Right lobe of liver (tissue), 6 donors: ENCODE measurements around the gene ADNP. TPM values are rescaled to one million over a fixed set of nuclear protein-coding genes. Genes with fewer than 3 reads are reported as not detected.

Source experiments
- ATAC-seq, 4 donors: fragments of 200-7000 bp; cut with Tn5 transposase; one replicate each; pipeline ENCODE4 v1.9.1; 2020; ENCODE audit warnings: mild to moderate bottlenecking in 4 of 4, moderate library complexity in 4 of 4
- DNase-seq, 3 donors: peaks; one replicate each; pipeline ENCODE4 v3.0.0-alpha.2; 2020
- H3K27ac ChIP-seq, 3 donors: fragments of 200-600 bp; one replicate each; pipeline ENCODE4 v1.8.0; 2022
- H3K27me3 ChIP-seq, 2 donors: fragments of 200-600 bp; one replicate each; pipeline ENCODE4 v1.8.0; 2022
- H3K36me3 ChIP-seq, 4 donors: fragments of 200-600 bp; sonication (generic) in 1 of 4; one replicate each; pipeline versions ENCODE4 v1.5.1 to v1.8.0; 2017 to 2022; ENCODE audit warnings: control low read depth in 1 of 4
- H3K4me1 ChIP-seq, 4 donors: fragments of 200-600 bp; sonication (generic) in 1 of 4; one replicate each; pipeline versions ENCODE4 v1.5.1 to v1.8.0; 2017 to 2022; ENCODE audit warnings: control low read depth in 1 of 4
- H3K4me3 ChIP-seq, 3 donors: fragments of 200-600 bp; one replicate each; pipeline ENCODE4 v1.8.0; 2022
- H3K9me3 ChIP-seq, 4 donors: fragments of 200-600 bp; sonication (generic) in 1 of 4; one replicate each; pipeline versions ENCODE4 v1.5.1 to v1.8.0; 2017 to 2022; ENCODE audit warnings: control low read depth in 1 of 4
- POLR2A ChIP-seq: fragments of 450-650 bp; IDR thresholded peaks from one replicate; pipeline ENCODE4 v1.6.1; 2017; ENCODE audit warnings: antibody characterized with exemption, mild to moderate bottlenecking
- WGBS: methylation state at CpG from one replicate; pipeline ENCODE4 v1.1.6; 2018; ENCODE audit warnings: low coverage, low lambda C conversion rate; ENCODE audit not compliant: insufficient coverage; ENCODE audit errors: missing lambda C conversion rate; 5-methylcytosine and 5-hydroxymethylcytosine counted together
- intact Hi-C, 2 donors: fragments of 100-400 bp; cut with DNase I; formaldehyde crosslinking; loops; one replicate each; pipeline versions ENCODE4 v1.11.2 to v1.14.1; 2022
- total RNA-seq, 6 experiments: library from RNA; depleted of rRNA in 2 of 6; stranded (reverse); fragments of >200 nt in 2 of 6; fragmentation: NEBNext Ultra II Directional in 3 of 6; extraction: Animal tissue kit (Norgen Biotek cat#: 25700) in 3 of 6; gene quantifications; one replicate each; pipeline versions ENCODE4 v1.1.0 to v1.2.4, GENCODE V29; 2016 to 2023
- TF ChIP-seq, protein P1 (sequence below), 4 donors: fragments of 200-600 bp in 3 of 4; fragments of 450-650 bp in 1 of 4; IDR thresholded peaks; one replicate each; pipeline versions ENCODE4 v1.5.1 to v1.8.0; 2016 to 2022; ENCODE audit warnings: antibody characterized with exemption in 4 of 4, mild to moderate bottlenecking in 2 of 4
- donor health status: DM: no; HTN: yes; CAD: no.
- donor health status: DM: no; HTN: no; CAD: no.
- donor health status: DM: no; HTN: no; CAD: no.
- donor health status: DM: no; HTN: yes; CAD: no.
- donor health status: DM: no; HTN: yes; CAD: no.

ADNP gene
- total RNA-seq, 6 experiments from 2014 or later, result 19.8 to 25.9 (median 23.1) TPM

DNA sequence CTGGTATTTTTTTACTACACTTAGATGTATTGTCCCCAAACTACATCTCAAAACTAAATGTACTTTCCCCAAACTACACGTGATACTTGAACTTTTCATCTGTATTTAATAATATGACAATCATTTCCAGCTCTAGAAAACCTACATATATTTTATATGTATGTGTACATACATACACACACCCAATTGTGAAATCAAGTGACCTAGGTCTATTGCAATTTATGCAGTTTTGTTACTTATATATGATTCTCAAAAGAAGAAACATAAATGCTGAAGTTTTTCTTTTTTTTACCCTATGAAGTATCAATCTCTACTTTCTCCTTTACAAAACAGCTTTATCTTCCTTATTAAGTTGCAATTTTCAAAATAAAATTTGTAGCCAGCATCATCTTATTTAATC, 4.7 kb downstream of the ADNP start:
- Histone ChIP-seq H3K36me3 (peaks cover 0 to 6% (median 1%) of the 10 kb centered on the region in 4 donors), H3K4me3 (no peak overlapping the region), H3K27ac (no peak overlapping the region), H3K27me3 (no peaks in the 10 kb centered on the region), H3K4me1 (peaks cover 0 to 32% (median 3%) of the 10 kb centered on the region in 4 donors), H3K9me3 (no peaks in the 10 kb centered on the region)
- TF ChIP-seq, protein P1, sequence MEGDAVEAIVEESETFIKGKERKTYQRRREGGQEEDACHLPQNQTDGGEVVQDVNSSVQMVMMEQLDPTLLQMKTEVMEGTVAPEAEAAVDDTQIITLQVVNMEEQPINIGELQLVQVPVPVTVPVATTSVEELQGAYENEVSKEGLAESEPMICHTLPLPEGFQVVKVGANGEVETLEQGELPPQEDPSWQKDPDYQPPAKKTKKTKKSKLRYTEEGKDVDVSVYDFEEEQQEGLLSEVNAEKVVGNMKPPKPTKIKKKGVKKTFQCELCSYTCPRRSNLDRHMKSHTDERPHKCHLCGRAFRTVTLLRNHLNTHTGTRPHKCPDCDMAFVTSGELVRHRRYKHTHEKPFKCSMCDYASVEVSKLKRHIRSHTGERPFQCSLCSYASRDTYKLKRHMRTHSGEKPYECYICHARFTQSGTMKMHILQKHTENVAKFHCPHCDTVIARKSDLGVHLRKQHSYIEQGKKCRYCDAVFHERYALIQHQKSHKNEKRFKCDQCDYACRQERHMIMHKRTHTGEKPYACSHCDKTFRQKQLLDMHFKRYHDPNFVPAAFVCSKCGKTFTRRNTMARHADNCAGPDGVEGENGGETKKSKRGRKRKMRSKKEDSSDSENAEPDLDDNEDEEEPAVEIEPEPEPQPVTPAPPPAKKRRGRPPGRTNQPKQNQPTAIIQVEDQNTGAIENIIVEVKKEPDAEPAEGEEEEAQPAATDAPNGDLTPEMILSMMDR (IDR thresholded peaks at IDR 0.05), result no peak
- no peak for TF ChIP-seq POLR2A
- no peak for ATAC-seq
- WGBS, result 53% methylated on average over 1 of the region's 1 CpG
- DNase-seq, result no peak
- intact Hi-C loops, result no loop called here

DNA sequence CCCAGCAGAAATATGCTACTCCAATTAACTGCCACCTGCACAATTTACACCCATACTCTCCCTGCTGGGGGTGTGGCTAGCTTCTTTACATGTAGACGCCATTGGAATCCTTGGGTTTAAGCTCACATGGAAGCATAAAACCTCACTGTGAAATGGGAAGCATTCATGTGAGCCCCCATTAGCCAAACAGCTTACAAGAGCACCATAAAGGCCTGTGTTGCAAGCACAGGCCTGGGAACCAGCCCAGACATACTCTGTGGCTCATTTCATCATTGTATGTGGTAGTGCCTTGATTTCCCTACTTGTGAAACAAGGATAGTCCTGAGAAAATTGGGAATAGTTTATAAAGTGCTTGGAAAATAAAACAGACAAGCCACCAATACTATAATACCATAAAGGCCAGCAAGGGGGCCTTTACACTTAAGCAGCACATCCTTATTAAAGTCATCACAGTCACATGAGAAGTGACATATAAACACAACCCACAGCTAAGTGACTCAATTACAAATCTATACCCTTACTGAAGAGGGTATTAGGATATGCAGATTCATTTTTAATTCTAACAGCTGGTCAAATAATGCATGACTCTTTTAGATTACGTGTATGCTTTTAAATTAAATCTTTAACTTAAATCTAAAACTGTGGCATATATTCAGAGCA, 6.8 kb downstream of the ADNP start:
- no peak overlapping the region for H3K27ac ChIP-seq
- WGBS, result 71% methylated on average over 2 of the region's 2 CpGs
- no peak overlapping the region for H3K4me3 ChIP-seq
- H3K27me3 ChIP-seq, result no peaks in the 10 kb centered on the region
- DNase-seq (no peak), ATAC-seq (no peak)
- intact Hi-C loops, result no loop called here
- TF ChIP-seq, protein P1 (IDR thresholded peaks at IDR 0.05), result no peak
- TF ChIP-seq POLR2A, result no peak
- H3K36me3 ChIP-seq, result peaks cover 0 to 6% (median 1%) of the 10 kb centered on the region in 4 donors
- H3K9me3 ChIP-seq, result no peaks in the 10 kb centered on the region
- peaks cover 0 to 32% (median 3%) of the 10 kb centered on the region in 4 donors for H3K4me1 ChIP-seq

DNA sequence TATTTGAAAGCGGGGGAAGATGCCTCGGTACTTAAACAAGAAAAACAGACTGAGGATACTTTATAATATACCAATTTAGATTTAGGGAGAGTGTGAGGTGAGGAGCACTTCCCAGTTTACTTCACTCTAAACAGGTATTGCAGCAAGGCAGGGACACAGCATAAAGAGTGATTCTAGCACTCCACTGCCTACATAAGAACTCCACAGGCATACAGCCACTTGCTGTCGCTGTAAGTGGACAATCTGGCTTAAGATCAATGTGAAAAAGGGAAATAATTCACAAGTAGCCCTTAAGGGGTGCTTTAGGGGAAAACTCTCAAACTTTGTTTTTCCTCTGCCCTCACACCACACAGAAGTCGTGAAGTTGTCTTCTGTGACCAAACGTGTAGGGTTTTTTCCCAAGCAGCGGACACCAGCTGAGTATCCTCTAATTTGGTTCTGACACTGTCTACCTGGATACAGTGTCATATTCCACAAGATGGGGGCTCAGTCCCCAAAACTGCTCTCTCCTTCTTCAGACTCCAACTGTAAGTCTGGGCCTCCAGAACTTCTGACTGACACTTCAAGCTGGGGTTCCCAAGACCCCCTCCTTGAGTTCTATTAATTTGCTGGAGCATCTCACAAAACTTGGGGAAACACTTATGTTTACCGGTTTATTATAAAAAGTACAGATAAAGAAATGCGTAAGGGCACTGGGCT, 9.3 kb downstream of the ADNP start:
- no peaks in the 10 kb centered on the region for H3K9me3 ChIP-seq
- DNase-seq, result no peak
- H3K27me3 ChIP-seq, result no peaks in the 10 kb centered on the region
- H3K4me3 ChIP-seq, result no peak overlapping the region
- H3K36me3 ChIP-seq, result peaks cover 0 to 6% (median 1%) of the 10 kb centered on the region in 4 donors
- TF ChIP-seq, protein P1 (IDR thresholded peaks at IDR 0.05), result no peak
- TF ChIP-seq POLR2A, result no peak
- no peak overlapping the region for H3K27ac ChIP-seq
- ATAC-seq, result no peak
- 78% methylated on average over 7 of the region's 8 CpGs for WGBS
- intact Hi-C loops, result no loop called here
- peaks cover 0 to 28% (median 5%) of the 10 kb centered on the region in 4 donors for H3K4me1 ChIP-seq

DNA sequence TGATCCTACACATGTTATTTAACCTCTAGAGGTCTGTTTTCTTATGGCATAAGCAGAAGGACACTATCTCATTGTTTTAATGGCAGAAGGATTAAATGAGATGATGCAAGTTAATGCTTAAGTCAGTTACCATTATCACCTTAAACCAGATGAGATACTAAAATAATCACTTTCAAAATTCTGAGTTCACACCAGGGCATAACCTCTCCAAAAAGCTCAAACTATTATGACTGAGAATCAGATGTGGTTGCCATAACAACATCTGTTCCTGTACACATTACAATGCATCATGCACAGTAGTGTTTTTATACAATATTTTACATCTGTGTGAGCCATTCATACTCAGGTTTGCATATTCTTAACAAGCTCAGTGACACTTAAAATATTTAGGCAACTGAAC, 10.2 kb downstream of the ADNP start:
- intact Hi-C loops, result no loop called here
- Histone ChIP-seq H3K4me1 (peaks cover 0 to 28% (median 5%) of the 10 kb centered on the region in 4 donors), H3K9me3 (no peaks in the 10 kb centered on the region), H3K36me3 (peaks cover 0 to 6% (median 0%) of the 10 kb centered on the region in 4 donors), H3K27ac (no peak overlapping the region), H3K27me3 (no peaks in the 10 kb centered on the region), H3K4me3 (no peak overlapping the region)
- DNase-seq (no peak), ATAC-seq (no peak)
- TF ChIP-seq POLR2A, result no peak
- TF ChIP-seq, protein P1 (IDR thresholded peaks at IDR 0.05), result no peak
